B cell (primary cell): ENCODE results near the gene WAC. TPM values are rescaled to one million over a fixed set of nuclear protein-coding genes. Genes with fewer than 3 reads are reported as not detected.

Experiments
- ATAC-seq: fragments of 200-7000 bp; cut with Tn5 transposase; one replicate; pipeline ENCODE4 v1.10.0; 2021; ENCODE audit warnings: low read depth, mild to moderate bottlenecking, moderate number of reproducible peaks, moderate library complexity
- CTCF ChIA-PET: fragments of 350-600 bp; sonication (Branson Sonifier 250); formaldehyde crosslinking; loops from one replicate; lab custom pipeline; 2021; ENCODE audit warnings: antibody characterized with exemption, inconsistent platforms; lab: Charles Lee
- POLR2A ChIA-PET: fragments of 350-600 bp; sonication (Branson Sonifier 250); formaldehyde crosslinking; loops from one replicate; lab custom pipeline; 2021; ENCODE audit warnings: antibody characterized with exemption; lab: Charles Lee
- DNase-seq: peaks from one replicate; pipeline ENCODE4 v3.0.0; 2013
- H2AFZ ChIP-seq: 2 replicates; pipeline ENCODE4 v1.6.1; 2012; ENCODE audit warnings: mild to moderate bottlenecking, low read depth, low read length; ENCODE audit not compliant: insufficient read depth, poor library complexity, severe bottlenecking
- H3K27ac ChIP-seq, 2 donors: 1 replicate in 1 of 2; 2 replicates in 1 of 2; pipeline ENCODE4 v1.5.1; 2012 to 2013; ENCODE audit warnings: low read length in 2 of 2, mild to moderate bottlenecking in 2 of 2, moderate library complexity in 1 of 2
- H3K27me3 ChIP-seq, 4 experiments: fragments of 200-600 bp in 1 of 4; sonication (generic) in 1 of 4; replicated peaks in 1 of 4; 1 replicate in 2 of 4; 2 replicates in 2 of 4; pipeline versions ENCODE4 v1.6.1 to v1.7.0; 2013 to 2016; ENCODE audit warnings: low read length in 3 of 4, mild to moderate bottlenecking in 2 of 4, mixed read lengths in 1 of 4, moderate library complexity in 1 of 4; ENCODE audit not compliant: insufficient read depth in 4 of 4, control insufficient read depth in 3 of 4; ENCODE audit errors: control extremely low read depth in 1 of 4
- H3K36me3 ChIP-seq, 2 experiments: replicated peaks in 1 of 2; 1 replicate in 1 of 2; 2 replicates in 1 of 2; pipeline versions ENCODE4 v1.6.1 to v1.7.1; 2013; ENCODE audit warnings: low read length in 1 of 2; ENCODE audit not compliant: insufficient read depth in 2 of 2, control insufficient read depth in 1 of 2; ENCODE audit errors: control extremely low read depth in 1 of 2, extremely low read depth in 1 of 2
- H3K4me1 ChIP-seq, 2 donors: fragments of 200-600 bp in 1 of 2; sonication (generic) in 1 of 2; 1 replicate in 1 of 2; 2 replicates in 1 of 2; pipeline versions ENCODE4 v1.5.1 to v1.6.1; 2013 to 2017; ENCODE audit warnings: low read length in 2 of 2; ENCODE audit not compliant: control insufficient read depth in 2 of 2, insufficient read depth in 2 of 2
- H3K4me2 ChIP-seq: replicated peaks from 2 replicates; pipeline ENCODE3; 2012; ENCODE audit warnings: mild to moderate bottlenecking, low read depth, low read length; ENCODE audit not compliant: poor library complexity, severe bottlenecking
- H3K4me3 ChIP-seq, 5 experiments: fragments of 200-600 bp in 1 of 5; sonication (generic) in 1 of 5; 1 replicate in 3 of 5; 2 replicates in 2 of 5; pipeline versions ENCODE4 v1.5.1 to v1.7.0; 2011 to 2016; ENCODE audit warnings: low read length in 4 of 5, mild to moderate bottlenecking in 4 of 5, low read depth in 2 of 5, control low read depth in 1 of 5, moderate library complexity in 1 of 5; ENCODE audit not compliant: insufficient read depth in 1 of 5; ENCODE audit errors: control extremely low read depth in 1 of 5, extremely low read depth in 1 of 5
- H3K79me2 ChIP-seq: fragments of 200-600 bp; sonication (generic); one replicate; pipeline ENCODE4 v1.6.0; 2016; ENCODE audit warnings: low read length; ENCODE audit not compliant: control insufficient read depth, insufficient read depth
- H3K9ac ChIP-seq: fragments of 200-600 bp; sonication (generic); 2 replicates; pipeline ENCODE4 v1.6.1; 2017; ENCODE audit warnings: mild to moderate bottlenecking, low read length, moderate library complexity
- H3K9me3 ChIP-seq, 3 donors: one replicate each; pipeline versions ENCODE4 v1.6.1 to v1.7.1; 2013; ENCODE audit warnings: low read length in 2 of 3; ENCODE audit not compliant: control insufficient read depth in 2 of 3, insufficient read depth in 1 of 3; ENCODE audit errors: control extremely low read depth in 1 of 3
- H4K20me1 ChIP-seq: 2 replicates; pipeline ENCODE4 v1.6.0; 2012; ENCODE audit warnings: mild to moderate bottlenecking, low read length; ENCODE audit not compliant: insufficient read depth, control insufficient read depth, poor library complexity, severe bottlenecking
- H3K27ac Mint-ChIP-seq: one replicate; pipeline ENCODE4 v1.8.0; 2021; ENCODE audit warnings: mixed read lengths
- H3K27me3 Mint-ChIP-seq: one replicate; pipeline ENCODE4 v1.8.0; 2021; ENCODE audit warnings: mixed read lengths
- H3K4me1 Mint-ChIP-seq: one replicate; pipeline ENCODE4 v1.8.0; 2021; ENCODE audit warnings: mixed read lengths
- H3K4me3 Mint-ChIP-seq: one replicate; pipeline ENCODE4 v1.8.0; 2021; ENCODE audit warnings: mixed read lengths
- H3K9me3 Mint-ChIP-seq: one replicate; pipeline ENCODE4 v1.8.0; 2022; ENCODE audit warnings: mixed read lengths; ENCODE audit not compliant: insufficient read depth
- CTCF ChIP-seq: fragments of 200-600 bp; IDR thresholded peaks from one replicate; pipeline ENCODE4 v1.8.0; 2022; ENCODE audit warnings: antibody characterized with exemption, mild to moderate bottlenecking
- EZH2 ChIP-seq: IDR thresholded peaks from 2 replicates; pipeline ENCODE4 v1.6.1; 2012; ENCODE audit warnings: borderline replicate concordance, low read depth, mild to moderate bottlenecking, moderate library complexity, low read length; ENCODE audit not compliant: insufficient read depth, poor library complexity, severe bottlenecking
- WGBS: methylation state at CpG from one replicate; pipeline ENCODE4 v1.1.5; 2013; ENCODE audit warnings: missing lambda C conversion rate; ENCODE audit not compliant: insufficient coverage; 5-methylcytosine and 5-hydroxymethylcytosine counted together
- intact Hi-C: fragments of 100-400 bp; cut with micrococcal nuclease; formaldehyde crosslinking; loops from one replicate; pipeline ENCODE4 v1.10.0; 2022
- polyA plus RNA-seq: library from polyadenylated mRNA; depleted of rRNA; stranded (reverse); fragments of >200 nt; gene quantifications from 2 replicates; pipeline ENCODE4 v1.2.3, GENCODE V29; 2012
- total RNA-seq, 2 donors: library from RNA; stranded (reverse); fragments of 120-200 nt in 1 of 2; gene quantifications; 1 replicate in 1 of 2; 2 replicates in 1 of 2; pipeline versions ENCODE4 v1.2.3 to v1.2.4, GENCODE V29; 2013 to 2022

WAC gene
- total and polyA plus RNA-seq, 2 donors (not counting 1 experiment from before 2014, with no cell fraction given): 77.4 to 196 TPM

GRCh38 chr10:28624351-28624750 is 91.4 kb downstream of the WAC start:
- H3K4me1 Mint-ChIP-seq: peaks cover 5% of the 10 kb centered on the region
- Histone ChIP-seq H3K27me3 (no peaks in the 10 kb centered on the region), H3K4me2 (no peak overlapping the region), H3K9me3 (no peaks in the 10 kb centered on the region), H3K27ac (no peak overlapping the region), H3K4me3 (no peak overlapping the region), H3K79me2 (no peaks in the 10 kb centered on the region), H3K9ac (no peak overlapping the region), H4K20me1 (no peaks in the 10 kb centered on the region), H3K36me3 (peaks cover 0 to 9% of the 10 kb centered on the region in 2 experiments), H3K4me1 (peaks cover 0 to 4% of the 10 kb centered on the region in 2 donors), H2AFZ (no peak overlapping the region)
- TF ChIP-seq CTCF: no peak
- no peak for TF ChIP-seq EZH2
- H3K27me3 Mint-ChIP-seq: peaks cover 18% of the 10 kb centered on the region
- intact Hi-C loops: no loop called here
- H3K4me3 Mint-ChIP-seq: no peak overlapping the region
- ChIA-PET CTCF (interaction anchor here (0.8 to 1.2 kb wide), 2 partner anchors 8 to 11 kb away, joined by 3 read pairs; no protein-coding TSS in a partner anchor), POLR2A (no interaction called here)
- no peak for ATAC-seq
- no peak overlapping the region for H3K27ac Mint-ChIP-seq
- H3K9me3 Mint-ChIP-seq: no peaks in the 10 kb centered on the region
- 94% methylated on average over 2 of the region's 3 CpGs for WGBS
- DNase-seq: peak; percentile 24

- H2AFZ ChIP-seq: no peak overlapping the region
- Mint-ChIP-seq H3K4me1 (peaks cover 5% of the 10 kb centered on the region), H3K4me3 (no peak overlapping the region), H3K27me3 (peaks cover 31% of the 10 kb centered on the region), H3K27ac (no peak overlapping the region), H3K9me3 (no peaks in the 10 kb centered on the region)
- H3K9me3 ChIP-seq: no peaks in the 10 kb centered on the region
- no peak overlapping the region for H3K27ac ChIP-seq
- DNase-seq (no peak), ATAC-seq (no peak)
- peaks cover 0 to 3% (median 0%) of the 10 kb centered on the region in 4 experiments for H3K27me3 ChIP-seq
- no peaks in the 10 kb centered on the region for H3K36me3 ChIP-seq
- ChIA-PET CTCF (interaction anchor here (1.4 to 3.1 kb wide), 3 partner anchors 8 to 17 kb away, joined by 4 to 12 read pairs (median 6); no protein-coding TSS in a partner anchor), POLR2A (no interaction called here)
- H3K4me1 ChIP-seq: peaks cover 0 to 4% of the 10 kb centered on the region in 2 donors
- H3K79me2 ChIP-seq: no peaks in the 10 kb centered on the region
- no peak overlapping the region for H3K9ac ChIP-seq
- intact Hi-C loops: no loop called here
- no peak overlapping the region for H3K4me2 ChIP-seq
- TF ChIP-seq CTCF (no peak), EZH2 (no peak)
- no peaks in the 10 kb centered on the region for H4K20me1 ChIP-seq
- 83% methylated on average over 2 of the region's 3 CpGs for WGBS
- H3K4me3 ChIP-seq: no peak overlapping the region
Measured at GRCh38 chr10:28627102-28627501, 94.2 kb downstream of the WAC start.
